Gastroesophageal sphincter (tissue), 4 donors: ENCODE measurements around the gene HLA-F. TPM values are rescaled to one million over a fixed set of nuclear protein-coding genes. Genes with fewer than 3 reads are reported as not detected.

ENCODE experiments used
- ATAC-seq: fragments of 150-250 bp; one replicate; pipeline ENCODE4 v1.9.1; 2016; ENCODE audit warnings: mild to moderate bottlenecking, moderate library complexity
- H3K27ac ChIP-seq, 4 donors: fragments of 200-600 bp; sonication (generic) in 3 of 4; 1 replicate in 3 of 4; 2 replicates in 1 of 4; pipeline ENCODE4 v1.5.1; 2016 to 2019
- H3K27me3 ChIP-seq: fragments of 200-600 bp; sonication (generic); one replicate; pipeline ENCODE4 v1.5.1; 2019
- H3K36me3 ChIP-seq, 2 donors: fragments of 200-600 bp; sonication (generic); one replicate each; pipeline ENCODE4 v1.5.1; 2019; ENCODE audit warnings: control low read depth in 1 of 2
- H3K4me1 ChIP-seq, 3 donors: fragments of 200-600 bp; sonication (generic); 1 replicate in 2 of 3; 2 replicates in 1 of 3; pipeline ENCODE4 v1.5.1; 2016 to 2019; ENCODE audit warnings: control low read depth in 2 of 3
- H3K4me3 ChIP-seq, 2 donors: fragments of 200-600 bp; sonication (generic); one replicate each; pipeline ENCODE4 v1.5.1; 2019; ENCODE audit warnings: mild to moderate bottlenecking in 1 of 2, moderate library complexity in 1 of 2
- H3K9me3 ChIP-seq, 3 donors: fragments of 200-600 bp; sonication (generic); one replicate each; pipeline ENCODE4 v1.5.1; 2017 to 2019; ENCODE audit warnings: control low read depth in 2 of 3
- CTCF ChIP-seq, 4 experiments: fragments of 200-600 bp in 2 of 4; fragments of 450-650 bp in 2 of 4; sonication (generic) in 1 of 4; IDR thresholded peaks; one replicate each; pipeline ENCODE4 v1.5.1; 2017 to 2019; ENCODE audit warnings: antibody characterized with exemption in 4 of 4, mild to moderate bottlenecking in 2 of 4, moderate library complexity in 2 of 4
- EP300 ChIP-seq: sonication (generic); formaldehyde crosslinking; IDR thresholded peaks from one replicate; pipeline ENCODE4 v1.6.1; 2017; ENCODE audit warnings: antibody characterized with exemption, mild to moderate bottlenecking
- POLR2A ChIP-seq, 2 donors: fragments of 450-650 bp; IDR thresholded peaks; one replicate each; pipeline ENCODE4 v1.6.1; 2017; ENCODE audit warnings: antibody characterized with exemption in 2 of 2, mild to moderate bottlenecking in 2 of 2, moderate library complexity in 1 of 2
- POLR2AphosphoS5 ChIP-seq: sonication (generic); formaldehyde crosslinking; IDR thresholded peaks from one replicate; pipeline ENCODE4 v1.6.1; 2017; ENCODE audit warnings: antibody characterized with exemption
- WGBS, 2 donors: methylation state at CpG; one replicate each; pipeline ENCODE4 v1.1.5; 2018; ENCODE audit warnings: low coverage in 1 of 2; 5-methylcytosine and 5-hydroxymethylcytosine counted together
- small RNA-seq, 4 donors: library from RNA; depleted of rRNA; stranded (forward); fragments of <200 nt; gene quantifications; one replicate each; pipeline ENCODE3, GENCODE V24; 2016
- total RNA-seq, 4 donors: library from RNA; depleted of rRNA; stranded (reverse); fragments of >200 nt; gene quantifications; one replicate each; pipeline ENCODE4 v1.1.0, GENCODE V29; 2016

The HLA-F gene
- total RNA-seq, 4 donors from 2014 or later = 39.2 to 73.0 (median 46.4) TPM

DNA sequence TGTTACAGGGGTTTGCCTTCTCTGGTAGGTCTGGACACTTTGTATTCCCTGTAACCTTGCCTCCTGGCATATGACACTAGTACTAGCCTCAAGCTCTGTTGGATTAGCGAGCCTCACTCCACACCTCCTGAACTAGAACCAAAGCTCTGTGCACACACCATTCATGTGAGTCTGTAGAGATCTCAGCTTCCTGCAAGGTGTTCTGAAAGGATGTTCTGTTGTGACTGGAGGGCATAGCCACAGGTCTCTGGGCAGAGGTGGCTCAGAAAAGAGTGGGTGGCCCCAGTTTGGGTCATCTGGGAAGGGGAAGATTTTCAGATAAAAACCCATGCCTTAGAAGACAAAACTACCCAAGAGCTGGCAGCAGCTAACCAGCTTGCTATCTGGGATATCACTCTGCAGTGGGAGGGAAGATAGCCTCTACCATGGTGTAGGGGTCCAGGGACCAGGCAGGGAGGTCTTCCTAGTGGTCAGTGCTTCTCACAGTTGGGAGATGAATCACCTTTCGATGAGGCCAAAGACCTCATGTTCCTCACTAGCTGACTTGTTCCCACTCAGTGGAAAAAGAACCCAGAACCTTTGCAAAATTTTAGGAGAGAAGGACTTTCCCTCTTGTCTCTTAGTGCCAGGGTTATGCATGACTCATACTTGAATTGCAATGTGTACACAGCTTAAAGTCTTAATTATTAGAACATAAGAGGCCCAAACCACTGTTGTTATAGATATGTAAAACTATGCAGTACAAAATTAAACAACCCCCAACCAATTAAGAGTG lies 41.4 kb downstream of the HLA-F start:
- Histone ChIP-seq H3K4me1 (no peaks in the 10 kb centered on the region), H3K27ac (no peak overlapping the region), H3K9me3 (no peaks in the 10 kb centered on the region), H3K27me3 (peaks cover 12% of the 10 kb centered on the region), H3K4me3 (no peak overlapping the region), H3K36me3 (no peaks in the 10 kb centered on the region)
- 88% methylated on average over 2 of the region's 2 CpGs; no CpG with 5 or more reads in 1 of the 2 donors for WGBS, 2 donors
- TF ChIP-seq POLR2A (IDR thresholded peaks at IDR 0.05) (no peak), CTCF (IDR thresholded peaks at IDR 0.05) (no peak), POLR2AphosphoS5 (no peak), EP300 (no peak)
- ATAC-seq = no peak

DNA sequence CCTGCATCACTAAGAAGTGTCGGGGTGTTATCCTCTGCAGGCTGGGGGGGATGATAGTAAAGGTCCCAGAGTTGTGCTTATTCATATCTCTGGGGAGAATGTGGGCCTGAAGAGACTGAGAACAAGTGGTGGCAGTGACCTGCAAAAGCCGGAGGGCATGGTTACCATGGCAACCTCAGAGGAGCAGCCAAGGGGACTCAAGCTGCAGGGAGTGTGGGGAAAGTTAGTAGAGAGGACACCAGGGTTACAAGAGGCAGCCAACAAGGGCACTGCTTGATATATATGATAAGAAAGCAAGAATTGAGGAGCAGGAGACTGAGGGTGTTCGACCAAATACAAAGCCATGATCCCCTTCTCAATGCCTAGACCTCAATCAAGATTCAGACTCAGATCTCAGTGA lies 46.1 kb downstream of the HLA-F start:
- H3K27ac ChIP-seq = no peak overlapping the region
- no peaks in the 10 kb centered on the region for H3K9me3 ChIP-seq
- no peaks in the 10 kb centered on the region for H3K36me3 ChIP-seq
- H3K27me3 ChIP-seq = peaks cover 19% of the 10 kb centered on the region
- WGBS, 2 donors = 43 to 47% methylated on average over 3 of the region's 3 CpGs
- H3K4me3 ChIP-seq = no peak overlapping the region
- H3K4me1 ChIP-seq = no peaks in the 10 kb centered on the region
- no peak for ATAC-seq
- TF ChIP-seq CTCF (IDR thresholded peaks at IDR 0.05) (no peak), POLR2AphosphoS5 (no peak), EP300 (no peak), POLR2A (IDR thresholded peaks at IDR 0.05) (no peak)

GRCh38 chr6:29770306-29770705 lies 47.1 kb downstream of the HLA-F start:
- 73 to 80% methylated on average over 1 to 2 of the region's 2 CpGs for WGBS, 2 donors
- H3K4me1 ChIP-seq = no peaks in the 10 kb centered on the region
- no peaks in the 10 kb centered on the region for H3K9me3 ChIP-seq
- H3K36me3 ChIP-seq = no peaks in the 10 kb centered on the region
- H3K27ac ChIP-seq = no peak overlapping the region
- H3K4me3 ChIP-seq = no peak overlapping the region
- no peak for ATAC-seq
- no peak for TF ChIP-seq POLR2AphosphoS5
- peaks cover 20% of the 10 kb centered on the region for H3K27me3 ChIP-seq

GRCh38 chr6:29776684-29777083 lies 53.5 kb downstream of the HLA-F start:
- Histone ChIP-seq H3K4me3 (no peak overlapping the region), H3K27me3 (peaks cover 43% of the 10 kb centered on the region), H3K9me3 (no peaks in the 10 kb centered on the region), H3K27ac (no peak overlapping the region), H3K4me1 (no peaks in the 10 kb centered on the region), H3K36me3 (no peaks in the 10 kb centered on the region)
- 38 to 50% methylated on average over 1 to 2 of the region's 2 CpGs for WGBS, 2 donors
- ATAC-seq = no peak
- no peak for TF ChIP-seq POLR2A (IDR thresholded peaks at IDR 0.05)
- TF ChIP-seq EP300 = no peak
- no peak for TF ChIP-seq CTCF (IDR thresholded peaks at IDR 0.05)
- no peak for TF ChIP-seq POLR2AphosphoS5

Small RNAs within 50 kb of the gene (small RNA-seq; reads per million reads assigned to genes)
- gene AL645939.2 = 0 reads per million in 4 donors
- 0 reads per million in 4 donors for gene AL645939.3
- gene AL645939.4 = 0 reads per million in 4 donors
- gene RF00019 = 0 reads per million in 4 donors

Other genes with a start within 250 kb of the HLA-F start
- not detected for gene MAS1L, start 235.5 kb upstream of the HLA-F start, total RNA-seq
- gene UBD, start 163.7 kb upstream of the HLA-F start, total RNA-seq = under 1 TPM in 3 of 4 donors, not detected in 1; 0.31 to 0.47 (median 0.40) TPM
- gene OR2H2, start 138.3 kb upstream of the HLA-F start, total RNA-seq = not detected
- 10 to 100 TPM; 17.8 to 90.1 (median 44.8) TPM for gene GABBR1, start 90.3 kb upstream of the HLA-F start, total RNA-seq
- gene MOG, start 66.3 kb upstream of the HLA-F start, total RNA-seq = not detected
- 1 to 10 TPM in 2 of 4 donors, not detected in 2; 4.7 to 6.2 TPM for gene ZFP57, start 42.3 kb upstream of the HLA-F start, total RNA-seq
- not detected for gene HLA-G, start 104.4 kb downstream of the HLA-F start, total RNA-seq
- 100 to 1,000 TPM; 281 to 626 (median 424) TPM for gene HLA-A, start 219.1 kb downstream of the HLA-F start, total RNA-seq